ENCODE results near the gene STARD9. TPM values are rescaled to one million over a fixed set of nuclear protein-coding genes. Genes with fewer than 3 reads are reported as not detected.
A peak's percentile ranks its signal among the peaks of the same experiment; 100 is the strongest.

STARD9 gene
- total and polyA plus RNA-seq, 2 of the 13 experiments (the other 11 are each of a cell fraction or from before 2014, with no cell fraction given) = 5.3 to 7.5 TPM

DNA sequence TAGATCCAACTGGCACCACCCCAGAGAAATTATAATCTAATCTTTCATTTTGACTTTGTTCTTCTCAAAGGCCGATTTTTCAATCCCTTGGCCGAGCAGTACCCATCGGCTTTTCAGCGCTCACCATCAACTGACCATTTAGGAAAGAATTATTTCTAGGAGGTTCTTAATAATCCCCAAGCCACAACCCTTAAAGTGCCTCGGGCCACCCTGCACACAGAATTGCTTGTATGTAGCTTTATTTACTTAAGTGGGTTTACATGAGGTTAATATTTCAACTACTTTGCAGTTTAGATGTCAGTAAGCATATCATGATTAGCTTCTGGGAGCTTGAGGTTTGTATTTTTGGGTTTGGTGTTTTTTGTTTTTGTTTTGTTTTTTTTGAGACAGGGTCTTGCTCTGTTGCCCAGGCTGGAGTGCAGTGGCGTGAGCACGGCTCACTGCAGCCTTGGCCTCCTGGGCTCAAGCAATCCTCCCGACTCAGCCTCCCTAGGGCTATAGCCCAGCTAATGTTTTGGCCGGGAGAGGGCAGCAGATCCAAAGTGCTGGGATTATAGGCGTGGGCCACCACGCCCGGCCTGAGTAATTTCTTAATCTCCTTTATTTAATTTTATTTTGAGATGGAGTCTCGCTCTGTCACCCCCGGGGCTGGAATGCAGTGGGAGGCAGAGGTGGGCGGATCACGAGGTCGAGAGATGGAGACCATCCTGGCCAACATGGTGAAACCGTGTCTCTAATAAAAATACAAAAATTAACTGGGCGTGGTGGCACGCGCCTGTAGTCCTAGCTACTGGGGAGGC is 162.3 kb downstream of the STARD9 start (continued):
- TF ChIP-seq CBX2 (IDR thresholded peaks at IDR 0.05; ENCODE audit: low read depth, low read length) = no peak
- TF ChIP-seq CBX2 (CRISPR knock-in tag; IDR thresholded peaks at IDR 0.05; ENCODE audit: low read depth) = no peak
- TF ChIP-seq ZFP1 (CRISPR knock-in tag; IDR thresholded peaks at IDR 0.05) = no peak
- TF ChIP-seq NCOR1 (IDR thresholded peaks at IDR 0.05; ENCODE audit: borderline replicate concordance, low read length) = peak; percentile 29; the same call in 1 of the 2 replicates
- TF ChIP-seq, protein P1, sequence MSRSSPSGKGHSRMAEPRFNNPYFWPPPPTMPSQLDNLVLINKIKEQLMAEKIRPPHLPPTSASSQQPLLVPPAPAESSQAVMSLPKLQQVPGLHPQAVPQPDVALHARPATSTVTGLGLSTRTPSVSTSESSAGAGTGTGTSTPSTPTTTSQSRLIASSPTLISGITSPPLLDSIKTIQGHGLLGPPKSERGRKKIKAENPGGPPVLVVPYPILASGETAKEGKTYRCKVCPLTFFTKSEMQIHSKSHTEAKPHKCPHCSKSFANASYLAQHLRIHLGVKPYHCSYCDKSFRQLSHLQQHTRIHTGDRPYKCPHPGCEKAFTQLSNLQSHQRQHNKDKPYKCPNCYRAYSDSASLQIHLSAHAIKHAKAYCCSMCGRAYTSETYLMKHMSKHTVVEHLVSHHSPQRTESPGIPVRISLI (CRISPR knock-in tag; IDR thresholded peaks at IDR 0.05; ENCODE audit: borderline replicate concordance) = no peak
- TF ChIP-seq ZNF207 (IDR thresholded peaks at IDR 0.05; ENCODE audit: borderline replicate concordance) = no peak
- no peak for TF ChIP-seq NFE2 (CRISPR knock-in tag; IDR thresholded peaks at IDR 0.05)
- 0 out of 2 replicates have a peak, but pooled peaks have one; percentile 13 for TF ChIP-seq MYC (CRISPR knock-in tag; IDR thresholded peaks at IDR 0.05; ENCODE audit: borderline replicate concordance)
- TF ChIP-seq, protein P2, sequence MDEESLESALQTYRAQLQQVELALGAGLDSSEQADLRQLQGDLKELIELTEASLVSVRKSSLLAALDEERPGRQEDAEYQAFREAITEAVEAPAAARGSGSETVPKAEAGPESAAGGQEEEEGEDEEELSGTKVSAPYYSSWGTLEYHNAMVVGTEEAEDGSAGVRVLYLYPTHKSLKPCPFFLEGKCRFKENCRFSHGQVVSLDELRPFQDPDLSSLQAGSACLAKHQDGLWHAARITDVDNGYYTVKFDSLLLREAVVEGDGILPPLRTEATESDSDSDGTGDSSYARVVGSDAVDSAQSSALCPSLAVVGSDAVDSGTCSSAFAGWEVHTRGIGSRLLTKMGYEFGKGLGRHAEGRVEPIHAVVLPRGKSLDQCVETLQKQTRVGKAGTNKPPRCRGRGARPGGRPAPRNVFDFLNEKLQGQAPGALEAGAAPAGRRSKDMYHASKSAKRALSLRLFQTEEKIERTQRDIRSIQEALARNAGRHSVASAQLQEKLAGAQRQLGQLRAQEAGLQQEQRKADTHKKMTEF (CRISPR knock-in tag; IDR thresholded peaks at IDR 0.05) = peak; percentile 32; the same call in 1 of the 2 replicates
- TF ChIP-seq, protein P3, sequence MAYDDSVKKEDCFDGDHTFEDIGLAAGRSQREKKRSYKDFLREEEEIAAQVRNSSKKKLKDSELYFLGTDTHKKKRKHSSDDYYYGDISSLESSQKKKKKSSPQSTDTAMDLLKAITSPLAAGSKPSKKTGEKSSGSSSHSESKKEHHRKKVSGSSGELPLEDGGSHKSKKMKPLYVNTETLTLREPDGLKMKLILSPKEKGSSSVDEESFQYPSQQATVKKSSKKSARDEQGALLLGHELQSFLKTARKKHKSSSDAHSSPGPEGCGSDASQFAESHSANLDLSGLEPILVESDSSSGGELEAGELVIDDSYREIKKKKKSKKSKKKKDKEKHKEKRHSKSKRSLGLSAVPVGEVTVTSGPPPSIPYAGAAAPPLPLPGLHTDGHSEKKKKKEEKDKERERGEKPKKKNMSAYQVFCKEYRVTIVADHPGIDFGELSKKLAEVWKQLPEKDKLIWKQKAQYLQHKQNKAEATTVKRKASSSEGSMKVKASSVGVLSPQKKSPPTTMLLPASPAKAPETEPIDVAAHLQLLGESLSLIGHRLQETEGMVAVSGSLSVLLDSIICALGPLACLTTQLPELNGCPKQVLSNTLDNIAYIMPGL (CRISPR knock-in tag; IDR thresholded peaks at IDR 0.05; ENCODE audit: borderline replicate concordance in 1 of 2, low read depth in 1 of 2) = peak; percentile 27 to 32; a peak in 2 of 4 replicates
- TF ChIP-seq TGIF2 (CRISPR knock-in tag; IDR thresholded peaks at IDR 0.05) = peak; percentile 27; the same call in 1 of the 2 replicates
- TF ChIP-seq, protein P4, sequence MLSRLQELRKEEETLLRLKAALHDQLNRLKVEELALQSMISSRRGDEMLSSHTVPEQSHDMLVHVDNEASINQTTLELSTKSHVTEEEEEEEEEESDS (CRISPR knock-in tag; IDR thresholded peaks at IDR 0.05; ENCODE audit: borderline replicate concordance) = no peak
- TF ChIP-seq GATAD2A (CRISPR knock-in tag; IDR thresholded peaks at IDR 0.05) = no peak
- TF ChIP-seq, protein P5, sequence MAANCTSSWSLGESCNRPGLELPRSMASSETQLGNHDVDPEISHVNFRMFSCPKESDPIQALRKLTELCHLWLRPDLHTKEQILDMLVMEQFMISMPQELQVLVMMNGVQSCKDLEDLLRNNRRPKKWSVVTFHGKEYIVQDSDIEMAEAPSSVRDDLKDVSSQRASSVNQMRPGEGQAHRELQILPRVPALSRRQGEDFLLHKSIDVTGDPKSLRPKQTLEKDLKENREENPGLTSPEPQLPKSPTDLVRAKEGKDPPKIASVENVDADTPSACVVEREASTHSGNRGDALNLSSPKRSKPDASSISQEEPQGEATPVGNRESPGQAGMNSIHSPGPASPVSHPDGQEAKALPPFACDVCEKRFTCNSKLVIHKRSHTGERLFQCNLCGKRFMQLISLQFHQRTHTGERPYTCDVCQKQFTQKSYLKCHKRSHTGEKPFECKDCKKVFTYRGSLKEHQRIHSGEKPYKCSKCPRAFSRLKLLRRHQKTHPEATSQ (CRISPR knock-in tag; IDR thresholded peaks at IDR 0.05; ENCODE audit: borderline replicate concordance) = peak; percentile 59; the same call in 1 of the 2 replicates
- no peak for TF ChIP-seq BRD4 (CRISPR knock-in tag; IDR thresholded peaks at IDR 0.05)
- TF ChIP-seq CHD4 (IDR thresholded peaks at IDR 0.05; ENCODE audit: borderline replicate concordance, low read length) = peak; percentile 84; the same call in 1 of the 2 replicates
- peak; percentile 95; the same call in 1 of the 2 replicates for TF ChIP-seq KDM1A (CRISPR knock-in tag; IDR thresholded peaks at IDR 0.05)
- TF ChIP-seq ZMYM3 (CRISPR knock-in tag; IDR thresholded peaks at IDR 0.05) = peak; percentile 96
- TF ChIP-seq PHF21A (CRISPR knock-in tag; IDR thresholded peaks at IDR 0.05) = peak; percentile 8; the same call in 1 of the 2 replicates
- no peak for TF ChIP-seq ZNF431 (CRISPR knock-in tag; IDR thresholded peaks at IDR 0.05; ENCODE audit: borderline replicate concordance, low read depth)
- TF ChIP-seq REPIN1 (CRISPR knock-in tag; IDR thresholded peaks at IDR 0.05; ENCODE audit: borderline replicate concordance, low read depth) = 0 out of 2 replicates have a peak, but pooled peaks have one; percentile 44
- TF ChIP-seq KMT2A (CRISPR knock-in tag; IDR thresholded peaks at IDR 0.05) = peak; percentile 14; the same call in 1 of the 2 replicates
